Prostate gland (tissue), 2 donors: ENCODE data around the gene TMEM51.

ENCODE experiments used
- POLR2A ChIP-seq: fragments of 450-650 bp; IDR thresholded peaks from one replicate; pipeline ENCODE4 v1.6.1; 2016; ENCODE audit warnings: antibody characterized with exemption, mild to moderate bottlenecking
- POLR2AphosphoS5 ChIP-seq: sonication (generic); formaldehyde crosslinking; IDR thresholded peaks from one replicate; pipeline ENCODE4 v1.6.1; 2017; ENCODE audit warnings: antibody characterized with exemption
- TF ChIP-seq, protein P1 (sequence below), 4 experiments: fragments of 200-600 bp in 2 of 4; fragments of 450-650 bp in 2 of 4; sonication (generic) in 2 of 4; IDR thresholded peaks; 1 replicate in 3 of 4; 2 replicates in 1 of 4; pipeline ENCODE4 v1.5.1; 2016 to 2019; ENCODE audit warnings: antibody characterized with exemption in 4 of 4, mild to moderate bottlenecking in 2 of 4, moderate library complexity in 2 of 4

- TF ChIP-seq POLR2A = no peak
- TF ChIP-seq, protein P1, sequence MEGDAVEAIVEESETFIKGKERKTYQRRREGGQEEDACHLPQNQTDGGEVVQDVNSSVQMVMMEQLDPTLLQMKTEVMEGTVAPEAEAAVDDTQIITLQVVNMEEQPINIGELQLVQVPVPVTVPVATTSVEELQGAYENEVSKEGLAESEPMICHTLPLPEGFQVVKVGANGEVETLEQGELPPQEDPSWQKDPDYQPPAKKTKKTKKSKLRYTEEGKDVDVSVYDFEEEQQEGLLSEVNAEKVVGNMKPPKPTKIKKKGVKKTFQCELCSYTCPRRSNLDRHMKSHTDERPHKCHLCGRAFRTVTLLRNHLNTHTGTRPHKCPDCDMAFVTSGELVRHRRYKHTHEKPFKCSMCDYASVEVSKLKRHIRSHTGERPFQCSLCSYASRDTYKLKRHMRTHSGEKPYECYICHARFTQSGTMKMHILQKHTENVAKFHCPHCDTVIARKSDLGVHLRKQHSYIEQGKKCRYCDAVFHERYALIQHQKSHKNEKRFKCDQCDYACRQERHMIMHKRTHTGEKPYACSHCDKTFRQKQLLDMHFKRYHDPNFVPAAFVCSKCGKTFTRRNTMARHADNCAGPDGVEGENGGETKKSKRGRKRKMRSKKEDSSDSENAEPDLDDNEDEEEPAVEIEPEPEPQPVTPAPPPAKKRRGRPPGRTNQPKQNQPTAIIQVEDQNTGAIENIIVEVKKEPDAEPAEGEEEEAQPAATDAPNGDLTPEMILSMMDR (IDR thresholded peaks at IDR 0.05) = no peak
- TF ChIP-seq POLR2AphosphoS5 = no peak
These were observed 107.0 kb downstream of the TMEM51 start for GRCh38 chr1:15260418-15261154.
